Vagina (tissue), 2 donors: ENCODE results near the gene GALR2.

Experiments
- POLR2A ChIP-seq, 2 donors: fragments of 450-650 bp; IDR thresholded peaks; one replicate each; pipeline ENCODE4 v1.6.1; 2017; ENCODE audit warnings: antibody characterized with exemption in 2 of 2, mild to moderate bottlenecking in 2 of 2, moderate library complexity in 2 of 2
- TF ChIP-seq, protein P1 (sequence below), 3 experiments: fragments of 450-650 bp in 2 of 3; fragments of 200-600 bp in 1 of 3; sonication (generic) in 1 of 3; IDR thresholded peaks; one replicate each; pipeline ENCODE4 v1.5.1; 2017 to 2019; ENCODE audit warnings: antibody characterized with exemption in 3 of 3, mild to moderate bottlenecking in 2 of 3, moderate library complexity in 2 of 3

DNA sequence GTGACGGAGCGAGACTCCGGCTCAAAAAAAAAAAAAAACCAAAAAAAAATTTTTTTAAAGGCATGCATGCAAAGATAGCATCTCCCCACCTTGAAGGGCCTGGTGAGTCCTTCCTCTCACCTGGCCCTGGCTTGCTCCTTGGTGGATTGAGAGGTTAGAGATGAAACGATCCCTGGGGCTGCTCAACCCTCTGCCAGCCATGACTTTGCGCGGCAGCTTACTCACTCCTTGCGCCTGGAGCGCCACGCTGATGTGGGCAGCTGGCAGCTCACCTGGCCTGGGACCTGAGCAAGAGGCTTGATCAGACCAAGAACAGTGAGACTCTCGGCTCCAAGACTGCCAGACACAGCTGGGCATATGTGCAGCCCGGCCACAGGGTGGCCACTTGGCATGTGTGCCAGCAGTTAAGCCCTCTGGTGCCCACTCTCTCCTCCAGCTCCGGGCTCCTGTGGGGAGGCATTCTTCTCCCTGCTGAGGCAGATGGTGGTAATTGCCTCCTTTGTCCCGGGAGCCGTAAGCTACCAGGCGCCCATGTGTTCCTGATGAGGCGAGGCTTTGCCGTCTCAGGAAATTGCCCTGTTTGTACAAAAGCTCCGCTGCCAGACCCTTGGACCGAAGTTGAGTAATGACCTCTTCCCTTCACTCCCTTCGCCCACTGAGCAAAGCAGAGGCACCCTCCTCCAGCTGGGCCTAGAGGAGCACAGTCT is 42.4 kb upstream of the GALR2 start:
- no peak for TF ChIP-seq POLR2A (IDR thresholded peaks at IDR 0.05)
- TF ChIP-seq, protein P1, sequence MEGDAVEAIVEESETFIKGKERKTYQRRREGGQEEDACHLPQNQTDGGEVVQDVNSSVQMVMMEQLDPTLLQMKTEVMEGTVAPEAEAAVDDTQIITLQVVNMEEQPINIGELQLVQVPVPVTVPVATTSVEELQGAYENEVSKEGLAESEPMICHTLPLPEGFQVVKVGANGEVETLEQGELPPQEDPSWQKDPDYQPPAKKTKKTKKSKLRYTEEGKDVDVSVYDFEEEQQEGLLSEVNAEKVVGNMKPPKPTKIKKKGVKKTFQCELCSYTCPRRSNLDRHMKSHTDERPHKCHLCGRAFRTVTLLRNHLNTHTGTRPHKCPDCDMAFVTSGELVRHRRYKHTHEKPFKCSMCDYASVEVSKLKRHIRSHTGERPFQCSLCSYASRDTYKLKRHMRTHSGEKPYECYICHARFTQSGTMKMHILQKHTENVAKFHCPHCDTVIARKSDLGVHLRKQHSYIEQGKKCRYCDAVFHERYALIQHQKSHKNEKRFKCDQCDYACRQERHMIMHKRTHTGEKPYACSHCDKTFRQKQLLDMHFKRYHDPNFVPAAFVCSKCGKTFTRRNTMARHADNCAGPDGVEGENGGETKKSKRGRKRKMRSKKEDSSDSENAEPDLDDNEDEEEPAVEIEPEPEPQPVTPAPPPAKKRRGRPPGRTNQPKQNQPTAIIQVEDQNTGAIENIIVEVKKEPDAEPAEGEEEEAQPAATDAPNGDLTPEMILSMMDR (IDR thresholded peaks at IDR 0.05): no peak
